Activated T-helper 17 cell treated with anti-CD3 and anti-CD28 coated beads, Interleukin-2, amount 50 U/mL, for 72 hours (primary cell): ENCODE measurements around the gene CXCR6. TPM values are rescaled to one million over a fixed set of nuclear protein-coding genes. Genes with fewer than 3 reads are reported as not detected.

ENCODE experiments used
- ATAC-seq: fragments of 150-1000 bp; cut with Tn5 transposase; replicated peaks from 2 replicates; pipeline ENCODE4 v1.10.0; 2021; ENCODE audit warnings: mild to moderate bottlenecking, moderate library complexity
- H3K27ac Mint-ChIP-seq: one replicate; pipeline ENCODE4 v1.8.0; 2022; ENCODE audit warnings: mixed read lengths
- H3K27me3 Mint-ChIP-seq: one replicate; pipeline ENCODE4 v1.8.0; 2022; ENCODE audit warnings: mixed read lengths
- H3K36me3 Mint-ChIP-seq: one replicate; pipeline ENCODE4 v1.8.0; 2022; ENCODE audit warnings: low read depth, mild to moderate bottlenecking, mixed read lengths
- H3K4me1 Mint-ChIP-seq: one replicate; pipeline ENCODE4 v1.8.0; 2022; ENCODE audit warnings: mixed read lengths
- H3K4me3 Mint-ChIP-seq: one replicate; pipeline ENCODE4 v1.8.0; 2022; ENCODE audit warnings: mild to moderate bottlenecking, mixed read lengths
- H3K9me3 Mint-ChIP-seq: one replicate; pipeline ENCODE4 v1.8.0; 2022; ENCODE audit warnings: mixed read lengths
- total RNA-seq, 2 donors: library from RNA; stranded (reverse); gene quantifications; one replicate each; pipeline ENCODE4 v1.2.3, GENCODE V29; 2022

CXCR6 gene
- total RNA-seq, 2 donors from 2014 or later, result 13.7 to 25.4 TPM

- peak; percentile 30 for ATAC-seq
- peaks cover 4% of the 10 kb centered on the region for H3K9me3 Mint-ChIP-seq
- H3K27ac Mint-ChIP-seq, result peak overlapping the region; percentile 98
- peak overlapping the region; percentile 87 for H3K4me3 Mint-ChIP-seq
- H3K4me1 Mint-ChIP-seq, result peaks cover 44% of the 10 kb centered on the region
- peaks cover 99% of the 10 kb centered on the region for H3K36me3 Mint-ChIP-seq
- no peaks in the 10 kb centered on the region for H3K27me3 Mint-ChIP-seq
Measured at GRCh38 chr3:45978006-45978761, 34.9 kb downstream of the CXCR6 start.

- Mint-ChIP-seq H3K4me1 (peaks cover 44% of the 10 kb centered on the region), H3K27me3 (no peaks in the 10 kb centered on the region), H3K9me3 (peaks cover 4% of the 10 kb centered on the region), H3K4me3 (peak overlapping the region; percentile 87), H3K27ac (peak overlapping the region; percentile 98), H3K36me3 (peaks cover 99% of the 10 kb centered on the region)
- ATAC-seq, result no peak
Measured at GRCh38 chr3:45979378-45979777, 36.1 kb downstream of the CXCR6 start.

- H3K9me3 Mint-ChIP-seq, result peaks cover 4% of the 10 kb centered on the region
- peak overlapping the region; percentile 87 for H3K4me3 Mint-ChIP-seq
- H3K27ac Mint-ChIP-seq, result peak overlapping the region; percentile 98
- ATAC-seq, result peak; percentile 37
- H3K27me3 Mint-ChIP-seq, result no peaks in the 10 kb centered on the region
- peaks cover 44% of the 10 kb centered on the region for H3K4me1 Mint-ChIP-seq
- H3K36me3 Mint-ChIP-seq, result peaks cover 99% of the 10 kb centered on the region
Measured at GRCh38 chr3:45980229-45980813, 37.1 kb downstream of the CXCR6 start.

- peaks cover 95% of the 10 kb centered on the region for H3K36me3 Mint-ChIP-seq
- H3K4me1 Mint-ChIP-seq, result peaks cover 39% of the 10 kb centered on the region
- no peaks in the 10 kb centered on the region for H3K27me3 Mint-ChIP-seq
- H3K27ac Mint-ChIP-seq, result peak overlapping the region; percentile 98
- ATAC-seq, result no peak
- peaks cover 4% of the 10 kb centered on the region for H3K9me3 Mint-ChIP-seq
- H3K4me3 Mint-ChIP-seq, result peak overlapping the region; percentile 87
Measured at GRCh38 chr3:45980819-45981218, 37.6 kb downstream of the CXCR6 start.

- no peaks in the 10 kb centered on the region for H3K27me3 Mint-ChIP-seq
- peaks cover 4% of the 10 kb centered on the region for H3K9me3 Mint-ChIP-seq
- ATAC-seq, result peak; percentile 71
- peak overlapping the region; percentile 87 for H3K4me3 Mint-ChIP-seq
- H3K36me3 Mint-ChIP-seq, result peaks cover 88% of the 10 kb centered on the region
- peaks cover 33% of the 10 kb centered on the region for H3K4me1 Mint-ChIP-seq
- peak overlapping the region; percentile 98 for H3K27ac Mint-ChIP-seq
Measured at GRCh38 chr3:45981346-45982074, 38.2 kb downstream of the CXCR6 start.

- H3K27me3 Mint-ChIP-seq, result no peaks in the 10 kb centered on the region
- H3K4me3 Mint-ChIP-seq, result peak overlapping the region; percentile 15
- H3K27ac Mint-ChIP-seq, result peak overlapping the region; percentile 32
- H3K9me3 Mint-ChIP-seq, result no peaks in the 10 kb centered on the region
- peaks cover 31% of the 10 kb centered on the region for H3K4me1 Mint-ChIP-seq
- no peak for ATAC-seq
- H3K36me3 Mint-ChIP-seq, result peaks cover 67% of the 10 kb centered on the region
Measured at GRCh38 chr3:45983770-45984169, 40.5 kb downstream of the CXCR6 start.

GRCh38 chr3:45984331-45985312 is 41.4 kb downstream of the CXCR6 start:
- peak overlapping the region; percentile 42 for H3K27ac Mint-ChIP-seq

GRCh38 chr3:45985532-45986302 is 42.5 kb downstream of the CXCR6 start:
- H3K4me1 Mint-ChIP-seq, result peaks cover 42% of the 10 kb centered on the region
- peak overlapping the region; percentile 29 for H3K4me3 Mint-ChIP-seq
- H3K9me3 Mint-ChIP-seq, result no peaks in the 10 kb centered on the region
- no peak for ATAC-seq
- H3K36me3 Mint-ChIP-seq, result peaks cover 47% of the 10 kb centered on the region
- peak overlapping the region; percentile 86 for H3K27ac Mint-ChIP-seq
- H3K27me3 Mint-ChIP-seq, result no peaks in the 10 kb centered on the region

More at GRCh38 chr3:45984331-45985312, 41.4 kb downstream of the CXCR6 start:
- no peak for ATAC-seq
- Mint-ChIP-seq H3K36me3 (peaks cover 58% of the 10 kb centered on the region), H3K9me3 (no peaks in the 10 kb centered on the region), H3K4me1 (peaks cover 34% of the 10 kb centered on the region), H3K4me3 (peak overlapping the region; percentile 29), H3K27me3 (no peaks in the 10 kb centered on the region)

- Mint-ChIP-seq H3K4me1 (peaks cover 36% of the 10 kb centered on the region), H3K27ac (peak overlapping the region; percentile 86), H3K9me3 (no peaks in the 10 kb centered on the region), H3K36me3 (peaks cover 40% of the 10 kb centered on the region), H3K27me3 (no peaks in the 10 kb centered on the region), H3K4me3 (peak overlapping the region; percentile 42)
- ATAC-seq, result no peak
Measured at GRCh38 chr3:45986303-45986982, 43.2 kb downstream of the CXCR6 start.

GRCh38 chr3:45987368-45988291 is 44.4 kb downstream of the CXCR6 start:
- Mint-ChIP-seq H3K36me3 (peaks cover 28% of the 10 kb centered on the region), H3K9me3 (no peaks in the 10 kb centered on the region), H3K4me1 (peaks cover 33% of the 10 kb centered on the region), H3K27me3 (no peaks in the 10 kb centered on the region), H3K27ac (peak overlapping the region; percentile 86), H3K4me3 (peak overlapping the region; percentile 42)
- no peak for ATAC-seq

- Mint-ChIP-seq H3K27me3 (no peaks in the 10 kb centered on the region), H3K36me3 (peaks cover 21% of the 10 kb centered on the region), H3K4me3 (peak overlapping the region; percentile 42), H3K9me3 (no peaks in the 10 kb centered on the region), H3K27ac (peak overlapping the region; percentile 86), H3K4me1 (peaks cover 41% of the 10 kb centered on the region)
- ATAC-seq, result no peak
Measured at GRCh38 chr3:45988362-45988761, 45.1 kb downstream of the CXCR6 start.

GRCh38 chr3:45988804-45989203 is 45.5 kb downstream of the CXCR6 start:
- H3K4me3 Mint-ChIP-seq, result peak overlapping the region; percentile 42
- peaks cover 16% of the 10 kb centered on the region for H3K36me3 Mint-ChIP-seq
- ATAC-seq, result peak; percentile 74
- H3K4me1 Mint-ChIP-seq, result peaks cover 42% of the 10 kb centered on the region
- H3K27ac Mint-ChIP-seq, result peak overlapping the region; percentile 86
- H3K9me3 Mint-ChIP-seq, result no peaks in the 10 kb centered on the region
- no peaks in the 10 kb centered on the region for H3K27me3 Mint-ChIP-seq
